ENCODE data around the gene AGPAT2.

DNA sequence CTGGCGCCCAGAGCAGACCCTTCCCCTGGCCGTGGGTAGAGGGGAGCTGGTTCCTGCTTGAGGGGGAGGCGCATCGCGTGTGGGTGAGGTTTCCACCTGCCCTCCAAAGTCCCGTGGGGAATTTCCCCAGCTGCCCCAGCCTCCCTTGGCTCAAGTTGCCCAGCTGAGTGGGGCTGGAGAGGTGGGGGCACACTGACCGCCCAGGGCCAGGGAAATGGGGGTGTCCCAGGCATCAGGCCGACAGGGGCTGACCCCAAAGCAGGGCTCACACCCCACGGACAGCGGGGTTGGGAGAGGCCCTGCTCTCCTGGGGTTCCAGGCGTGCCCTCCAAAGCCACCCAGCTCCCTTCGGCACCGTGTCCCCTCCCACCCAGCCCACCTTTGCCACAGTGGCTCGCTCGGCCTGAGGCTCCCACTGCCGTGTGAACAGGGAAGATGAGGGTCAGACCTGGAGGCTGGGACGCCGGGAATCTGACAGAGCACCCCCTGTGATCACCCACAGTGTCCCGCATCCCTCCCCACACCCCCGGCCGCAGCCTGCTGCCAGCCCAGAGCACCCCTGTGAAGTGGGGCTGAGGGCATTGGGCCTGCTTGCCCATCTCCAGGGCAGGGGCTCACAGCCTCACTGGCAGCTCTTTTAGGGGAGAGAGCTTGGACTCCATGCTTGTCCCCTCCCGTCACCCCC is 25.5 kb downstream of the AGPAT2 start:
- TF ChIP-seq, protein P1, sequence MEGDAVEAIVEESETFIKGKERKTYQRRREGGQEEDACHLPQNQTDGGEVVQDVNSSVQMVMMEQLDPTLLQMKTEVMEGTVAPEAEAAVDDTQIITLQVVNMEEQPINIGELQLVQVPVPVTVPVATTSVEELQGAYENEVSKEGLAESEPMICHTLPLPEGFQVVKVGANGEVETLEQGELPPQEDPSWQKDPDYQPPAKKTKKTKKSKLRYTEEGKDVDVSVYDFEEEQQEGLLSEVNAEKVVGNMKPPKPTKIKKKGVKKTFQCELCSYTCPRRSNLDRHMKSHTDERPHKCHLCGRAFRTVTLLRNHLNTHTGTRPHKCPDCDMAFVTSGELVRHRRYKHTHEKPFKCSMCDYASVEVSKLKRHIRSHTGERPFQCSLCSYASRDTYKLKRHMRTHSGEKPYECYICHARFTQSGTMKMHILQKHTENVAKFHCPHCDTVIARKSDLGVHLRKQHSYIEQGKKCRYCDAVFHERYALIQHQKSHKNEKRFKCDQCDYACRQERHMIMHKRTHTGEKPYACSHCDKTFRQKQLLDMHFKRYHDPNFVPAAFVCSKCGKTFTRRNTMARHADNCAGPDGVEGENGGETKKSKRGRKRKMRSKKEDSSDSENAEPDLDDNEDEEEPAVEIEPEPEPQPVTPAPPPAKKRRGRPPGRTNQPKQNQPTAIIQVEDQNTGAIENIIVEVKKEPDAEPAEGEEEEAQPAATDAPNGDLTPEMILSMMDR (IDR thresholded peaks at IDR 0.05) = no peak
- TF ChIP-seq POLR2A (IDR thresholded peaks at IDR 0.05) = no peak

Measured in body of pancreas (tissue), 4 donors.